Measurements from ENCODE around the gene BMPR2. TPM values are rescaled to one million over a fixed set of nuclear protein-coding genes. Genes with fewer than 3 reads are reported as not detected.

BMPR2 gene
- total and polyA plus RNA-seq, 2 donors (not counting 1 experiment from before 2014, with no cell fraction given), result 21.6 to 65.8 TPM

- H2AFZ ChIP-seq (ENCODE audit: low read length), result no peak overlapping the region
- no peak overlapping the region for H3K27ac ChIP-seq (ENCODE audit: insufficient read depth, low read length)
- DNase-seq (ENCODE audit: low read depth in 2 of 2), result peak in 1 of 2 donors; percentile 25
- H3K4me3 ChIP-seq (replicated peaks in 1 of 4; ENCODE audit: control extremely low read depth in 1 of 4, insufficient read depth in 1 of 4, low read depth in 3 of 4, low read length in 4 of 4), result no peak overlapping the region
- H3K9me3 ChIP-seq (ENCODE audit: control insufficient read depth, insufficient read depth, low read depth, low read length), result no peaks in the 10 kb centered on the region
- no peaks in the 10 kb centered on the region for H3K27me3 ChIP-seq (ENCODE audit: control insufficient read depth, insufficient read depth, low read length)
- no peak for TF ChIP-seq CTCF (conservative IDR thresholded peaks at IDR 0.05 in 1 of 2, IDR thresholded peaks at IDR 0.05 in 1 of 2; ENCODE audit: low read depth in 1 of 2, low read length in 2 of 2)
- TF ChIP-seq EZH2 (IDR thresholded peaks at IDR 0.05; ENCODE audit: low read length, missing control alignments), result no peak
- no peaks in the 10 kb centered on the region for H3K4me1 ChIP-seq (ENCODE audit: control insufficient read depth, extremely low read depth, insufficient read depth, low read length)
- H3K4me2 ChIP-seq (ENCODE audit: extremely low read depth, insufficient read depth, low read length), result no peak overlapping the region
- no peaks in the 10 kb centered on the region for H4K20me1 ChIP-seq (ENCODE audit: control insufficient read depth, extremely low read depth, insufficient read depth, low read length)
- no peak overlapping the region for H3K9ac ChIP-seq (ENCODE audit: insufficient read depth, low read length)
- H3K36me3 ChIP-seq (ENCODE audit: control insufficient read depth, insufficient read depth, low read length), result no peaks in the 10 kb centered on the region
- no peaks in the 10 kb centered on the region for H3K79me2 ChIP-seq (ENCODE audit: control insufficient read depth, insufficient read depth, low read length)
Measured at GRCh38 chr2:202541137-202541536, 165.0 kb downstream of the BMPR2 start.

GRCh38 chr2:202542142-202542541 lies 166.0 kb downstream of the BMPR2 start:
- Histone ChIP-seq H3K9ac (ENCODE audit: insufficient read depth, low read length) (no peak overlapping the region), H3K4me1 (ENCODE audit: control insufficient read depth, extremely low read depth, insufficient read depth, low read length) (no peaks in the 10 kb centered on the region), H3K36me3 (ENCODE audit: control insufficient read depth, insufficient read depth, low read length) (no peaks in the 10 kb centered on the region), H3K79me2 (ENCODE audit: control insufficient read depth, insufficient read depth, low read length) (no peaks in the 10 kb centered on the region), H3K27me3 (ENCODE audit: control insufficient read depth, insufficient read depth, low read length) (no peaks in the 10 kb centered on the region), H3K4me3 (replicated peaks in 1 of 4; ENCODE audit: control extremely low read depth in 1 of 4, insufficient read depth in 1 of 4, low read depth in 3 of 4, low read length in 4 of 4) (no peak overlapping the region), H3K27ac (ENCODE audit: insufficient read depth, low read length) (no peak overlapping the region), H3K9me3 (ENCODE audit: control insufficient read depth, insufficient read depth, low read depth, low read length) (no peaks in the 10 kb centered on the region), H2AFZ (ENCODE audit: low read length) (no peak overlapping the region), H4K20me1 (ENCODE audit: control insufficient read depth, extremely low read depth, insufficient read depth, low read length) (no peaks in the 10 kb centered on the region), H3K4me2 (ENCODE audit: extremely low read depth, insufficient read depth, low read length) (no peak overlapping the region)
- DNase-seq (ENCODE audit: low read depth in 2 of 2), result no peak
- TF ChIP-seq CTCF (conservative IDR thresholded peaks at IDR 0.05 in 1 of 2, IDR thresholded peaks at IDR 0.05 in 1 of 2; ENCODE audit: low read depth in 1 of 2, low read length in 2 of 2) (no peak), EZH2 (IDR thresholded peaks at IDR 0.05; ENCODE audit: low read length, missing control alignments) (no peak)

DNA sequence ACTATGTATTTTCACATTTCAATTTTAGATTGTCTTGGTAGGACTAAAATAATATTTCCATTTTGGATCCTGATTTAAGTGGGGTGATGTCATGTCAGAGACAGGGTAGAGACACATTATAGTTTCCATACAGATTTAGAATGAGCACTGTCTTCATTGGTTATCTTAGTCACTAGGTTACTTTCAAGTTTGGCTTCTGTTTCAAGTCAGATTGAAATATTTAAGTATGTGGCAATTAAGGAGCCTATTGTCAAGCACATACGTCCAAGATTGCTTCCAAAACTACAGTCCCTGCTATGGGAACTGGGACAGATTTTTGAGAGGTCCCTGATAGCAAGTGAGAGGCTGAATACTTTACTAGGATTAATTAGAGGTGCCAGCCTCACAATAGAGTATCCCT lies 169.4 kb downstream of the BMPR2 start:
- Histone ChIP-seq H3K27ac (ENCODE audit: insufficient read depth, low read length) (no peak overlapping the region), H4K20me1 (ENCODE audit: control insufficient read depth, extremely low read depth, insufficient read depth, low read length) (no peaks in the 10 kb centered on the region), H2AFZ (ENCODE audit: low read length) (no peak overlapping the region), H3K9me3 (ENCODE audit: control insufficient read depth, insufficient read depth, low read depth, low read length) (no peaks in the 10 kb centered on the region), H3K9ac (ENCODE audit: insufficient read depth, low read length) (no peak overlapping the region), H3K79me2 (ENCODE audit: control insufficient read depth, insufficient read depth, low read length) (no peaks in the 10 kb centered on the region), H3K4me2 (ENCODE audit: extremely low read depth, insufficient read depth, low read length) (no peak overlapping the region), H3K4me1 (ENCODE audit: control insufficient read depth, extremely low read depth, insufficient read depth, low read length) (no peaks in the 10 kb centered on the region), H3K4me3 (replicated peaks in 1 of 4; ENCODE audit: control extremely low read depth in 1 of 4, insufficient read depth in 1 of 4, low read depth in 3 of 4, low read length in 4 of 4) (no peak overlapping the region), H3K36me3 (ENCODE audit: control insufficient read depth, insufficient read depth, low read length) (no peaks in the 10 kb centered on the region), H3K27me3 (ENCODE audit: control insufficient read depth, insufficient read depth, low read length) (no peaks in the 10 kb centered on the region)
- no peak for DNase-seq (ENCODE audit: low read depth in 2 of 2)
- no peak for TF ChIP-seq EZH2 (IDR thresholded peaks at IDR 0.05; ENCODE audit: low read length, missing control alignments)
- TF ChIP-seq CTCF (conservative IDR thresholded peaks at IDR 0.05 in 1 of 2, IDR thresholded peaks at IDR 0.05 in 1 of 2; ENCODE audit: low read depth in 1 of 2, low read length in 2 of 2), result no peak
